ENCODE measurements around the gene PCDHGA1.

DNA sequence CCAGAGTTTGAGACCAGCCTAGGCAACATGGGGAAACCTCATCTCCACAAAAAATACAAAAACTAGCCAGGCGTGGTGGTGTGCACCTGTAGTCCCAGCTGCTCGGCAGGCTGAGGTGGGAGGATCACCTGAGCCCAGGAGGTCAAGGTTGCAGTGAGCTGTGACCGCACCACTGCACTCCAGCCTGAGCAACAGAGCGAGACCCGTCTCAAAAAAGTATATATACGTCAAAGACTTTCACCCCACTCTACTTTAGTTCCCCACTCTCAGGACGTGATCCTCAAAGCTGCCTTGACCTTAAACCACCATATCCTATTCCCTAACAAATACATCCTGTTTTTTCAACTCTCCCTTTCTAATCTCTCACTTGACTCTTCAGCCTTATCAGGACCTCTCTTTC lies 199.6 kb downstream of the PCDHGA1 start:
- TF ChIP-seq CTCF (conservative IDR thresholded peaks at IDR 0.05; ENCODE audit: low read depth, low read length) (no peak), EZH2 (IDR thresholded peaks at IDR 0.05; ENCODE audit: borderline replicate concordance, low read depth, low read length, poor library complexity, severe bottlenecking) (no peak)

All from A673 (cell line).